HEK293 (cell line): Measurements from ENCODE around the gene PAK4.

ENCODE experiments used
- ZNF202 ChIP-seq: fragments of 450-650 bp; formaldehyde crosslinking; IDR thresholded peaks from 2 replicates; pipeline ENCODE4 v1.5.1; 2016; ENCODE audit warnings: missing biosample characterization, missing genetic modification characterization, borderline replicate concordance
- ZNF354C ChIP-seq: fragments of 450-650 bp; formaldehyde crosslinking; IDR thresholded peaks from 2 replicates; pipeline ENCODE4 v1.5.1; 2016; ENCODE audit warnings: missing biosample characterization, missing genetic modification characterization, low read depth, borderline replicate concordance

DNA sequence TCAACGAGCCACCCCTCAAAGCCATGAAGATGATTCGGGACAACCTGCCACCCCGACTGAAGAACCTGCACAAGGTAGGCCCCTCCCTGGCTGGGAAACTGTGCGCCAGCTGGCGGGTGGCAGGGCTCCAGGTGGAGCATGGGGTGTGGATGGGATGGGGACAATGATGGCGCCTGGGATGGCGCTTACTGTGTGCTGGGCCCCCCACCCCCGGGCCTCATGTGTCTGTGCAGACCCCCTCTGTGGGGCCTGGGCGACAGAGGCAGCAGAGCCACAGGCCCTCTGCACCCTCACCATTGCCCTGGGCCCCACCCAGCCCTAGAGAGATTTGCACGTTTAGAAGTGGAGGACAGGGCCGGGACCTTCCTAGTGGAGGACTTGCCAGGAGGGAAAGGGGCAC, 52.1 kb downstream of the PAK4 start:
- no peak for TF ChIP-seq ZNF202 (tag by site-specific recombination)
- no peak for TF ChIP-seq ZNF354C
